ENCODE measurements around the gene SPPL3.

GRCh38 chr12:120797677-120798642, 106.2 kb downstream of the SPPL3 start:
- no peak for TF ChIP-seq EZH2phosphoT487 (IDR thresholded peaks at IDR 0.05; ENCODE audit: low read depth, severe bottlenecking, unreplicated experiment)
- TF ChIP-seq CTCF (IDR thresholded peaks at IDR 0.05; ENCODE audit: poor library complexity), result no peak
- TF ChIP-seq EZH2 (IDR thresholded peaks at IDR 0.05; ENCODE audit: borderline replicate concordance), result no peak

All from hepatocyte (in vitro differentiated cells).